GM18517 (cell line): Measurements from ENCODE around the gene DNAJB8.

ENCODE experiments used
- ATAC-seq: cut with Tn5 transposase; IDR thresholded peaks from one replicate; pipeline ENCODE4 v1.9.1; 2021; ENCODE audit warnings: mild to moderate bottlenecking, moderate library complexity; ENCODE audit not compliant: unreplicated experiment

DNAJB8 gene

DNA sequence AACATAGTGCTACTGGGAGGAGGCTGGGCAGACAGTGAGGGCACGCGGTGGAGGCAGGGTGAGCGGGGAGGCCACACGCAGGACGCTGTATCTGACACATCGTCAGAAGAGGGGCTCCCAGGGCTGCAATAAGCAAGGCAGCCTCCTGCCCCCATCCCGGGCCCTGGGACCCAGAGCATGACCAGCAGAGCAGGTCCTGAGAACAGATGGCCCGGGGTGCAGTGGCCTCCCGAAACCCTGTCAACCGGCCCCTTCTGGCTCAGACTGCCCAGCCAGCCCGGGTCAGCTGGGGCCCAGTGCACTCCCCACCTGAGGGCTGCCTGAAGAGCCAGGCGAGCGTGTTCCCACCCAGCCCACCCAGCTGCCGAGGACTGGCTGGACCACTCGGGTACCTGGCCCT lies 37.4 kb downstream of the DNAJB8 start:
- ATAC-seq: no peak

GRCh38 chr3:128427872-128428822 lies 38.5 kb downstream of the DNAJB8 start:
- ATAC-seq: no peak

- ATAC-seq: no peak
Measured at GRCh38 chr3:128427175-128427857, 39.4 kb downstream of the DNAJB8 start.

- ATAC-seq: no peak
Measured at GRCh38 chr3:128426128-128426921, 40.4 kb downstream of the DNAJB8 start.

- ATAC-seq: no peak
Measured at GRCh38 chr3:128425846-128426127, 40.9 kb downstream of the DNAJB8 start.

DNA sequence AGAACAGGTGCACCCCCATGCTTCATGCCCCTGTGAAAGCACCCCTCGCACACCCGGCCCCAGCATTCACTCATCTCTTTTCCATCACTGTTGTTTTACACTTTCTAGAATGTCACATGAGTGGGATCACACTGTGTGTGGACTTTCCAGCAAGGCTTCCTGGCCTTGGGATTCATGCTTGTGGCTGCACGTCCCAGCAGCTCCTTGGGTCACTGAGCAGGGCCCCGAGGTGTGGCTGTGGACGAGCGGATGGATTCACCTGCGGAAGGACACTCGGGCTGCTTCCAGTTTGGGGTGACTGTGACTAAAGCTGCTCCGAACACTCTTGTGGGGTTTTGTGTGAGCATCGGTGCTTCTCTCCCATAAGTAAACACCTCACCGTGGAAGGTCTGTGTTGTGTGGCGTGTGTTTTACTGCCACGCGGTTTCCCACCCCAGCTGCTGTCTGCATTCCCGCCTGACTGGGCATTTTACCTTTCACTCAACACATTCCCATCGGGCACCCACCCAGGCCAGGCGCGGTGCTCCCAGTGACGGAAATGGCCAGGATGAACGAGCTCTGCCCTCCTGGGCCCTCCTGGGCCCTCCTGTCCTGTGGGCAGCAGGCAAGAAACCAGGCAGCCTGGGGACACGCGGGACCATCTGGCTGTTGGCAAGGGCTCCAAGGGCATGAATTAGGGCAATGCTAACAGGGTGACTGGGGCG lies 41.4 kb downstream of the DNAJB8 start:
- ATAC-seq: no peak

DNA sequence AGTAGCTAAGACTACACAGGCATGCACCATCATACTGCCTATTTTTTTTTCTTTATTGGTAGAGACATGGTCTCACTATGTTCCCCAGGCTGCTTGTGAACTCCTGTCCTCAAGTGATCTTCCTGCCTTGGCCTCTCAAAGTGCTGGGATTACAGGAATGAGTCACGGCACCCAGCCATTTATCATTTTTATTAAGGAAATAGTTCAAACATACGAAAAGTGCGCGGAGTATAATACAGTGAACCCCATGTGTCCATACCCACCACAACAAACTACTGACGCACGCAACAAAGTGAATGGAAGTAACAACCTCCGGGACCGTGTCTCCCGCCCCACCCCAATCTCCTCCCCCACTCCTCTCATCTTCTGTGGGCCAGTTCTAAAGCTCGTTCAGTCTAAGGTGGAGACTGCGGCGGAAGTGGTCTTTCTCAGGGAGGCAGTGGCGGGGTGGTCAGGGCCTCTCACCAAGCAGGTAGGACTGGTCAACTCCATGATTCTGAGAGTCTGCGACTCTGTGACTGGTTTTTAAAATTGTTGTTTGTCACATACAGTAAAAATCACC lies 42.1 kb downstream of the DNAJB8 start:
- ATAC-seq: no peak

DNA sequence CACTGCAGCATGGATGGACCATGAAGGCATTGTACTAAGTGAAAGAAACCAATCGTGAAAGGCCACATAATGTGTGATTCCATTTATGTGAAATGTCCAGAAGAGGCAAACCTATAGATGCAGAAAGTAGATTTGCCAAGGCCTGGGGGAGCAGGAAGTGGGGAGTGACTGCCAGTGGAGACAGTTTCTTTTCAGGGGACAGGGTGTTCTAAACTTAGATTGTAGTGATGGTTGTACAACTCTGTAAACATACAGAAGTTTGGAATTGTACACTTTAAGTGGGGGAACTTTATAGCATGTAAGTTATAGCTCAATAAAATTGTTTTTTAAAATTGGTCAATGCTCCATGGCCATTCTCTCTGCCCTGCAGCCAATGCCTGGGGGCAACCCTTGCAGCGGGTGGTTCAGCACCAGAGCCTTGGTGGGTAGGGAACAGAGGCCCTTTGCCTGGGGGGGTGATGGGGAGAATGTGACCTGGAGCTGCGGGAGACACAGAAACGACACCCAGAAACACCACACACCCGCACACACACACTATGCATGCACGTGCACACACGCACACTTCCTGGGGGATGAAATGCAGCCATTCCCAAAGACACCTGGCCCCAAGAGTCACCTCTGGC lies 43.1 kb downstream of the DNAJB8 start:
- no peak for ATAC-seq

DNA sequence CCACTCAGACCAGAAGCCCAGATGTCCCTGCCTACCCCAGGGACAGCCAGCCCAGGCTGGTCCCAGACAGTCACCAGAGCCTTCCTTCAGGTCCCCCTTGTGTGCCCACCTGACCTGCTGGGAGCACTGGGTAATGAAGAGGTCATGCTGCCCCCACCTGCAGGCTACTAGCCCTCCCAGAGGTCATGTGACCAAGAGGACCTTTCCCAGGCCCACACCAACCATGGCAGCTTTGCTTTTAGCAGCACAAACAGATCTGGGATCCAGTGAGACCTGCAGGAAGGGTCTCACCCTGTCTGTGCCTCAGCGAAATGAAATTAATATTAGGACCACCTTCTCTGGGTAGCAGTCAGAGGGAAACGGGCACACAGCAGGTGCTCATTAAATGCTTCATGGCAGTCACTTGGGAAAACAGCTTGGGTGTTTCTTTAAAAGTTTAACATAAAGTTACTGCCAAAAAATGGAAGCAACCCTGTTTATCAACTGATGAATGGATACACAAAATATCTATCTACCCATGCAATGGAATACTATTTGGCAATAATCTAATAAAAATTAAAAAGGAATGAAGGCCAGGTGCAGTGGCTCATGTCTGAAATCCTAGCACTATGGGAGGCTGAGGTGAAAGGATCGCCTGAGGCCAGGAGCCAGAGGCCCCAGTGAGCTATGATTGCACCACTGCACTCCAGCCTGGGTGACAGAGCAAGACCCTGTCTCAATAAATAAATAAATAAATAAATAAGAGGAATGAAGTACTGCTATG lies 43.7 kb downstream of the DNAJB8 start:
- no peak for ATAC-seq

DNA sequence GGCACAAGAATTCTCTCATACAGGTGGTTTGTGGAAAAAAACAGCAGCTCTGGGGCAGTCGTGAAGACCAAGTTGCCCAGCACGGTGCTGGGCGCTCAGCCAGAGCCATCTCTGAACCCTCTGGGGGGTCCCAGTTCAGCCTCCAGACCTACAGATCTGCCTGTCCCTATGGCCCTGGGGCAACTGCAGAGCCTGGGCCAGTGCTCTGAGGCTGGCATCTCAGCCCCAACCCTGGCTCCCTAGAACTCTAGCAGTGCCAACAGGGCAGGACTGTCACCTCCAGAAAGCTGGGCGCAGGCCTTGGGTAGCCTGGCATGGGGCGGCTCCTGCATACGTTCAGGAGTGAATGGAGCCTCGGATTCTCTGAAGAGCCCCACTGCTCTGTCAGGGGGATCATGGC lies 44.7 kb downstream of the DNAJB8 start:
- ATAC-seq: no peak

GRCh38 chr3:128421439-128421836 lies 45.3 kb downstream of the DNAJB8 start:
- no peak for ATAC-seq

- ATAC-seq: no peak
Measured at GRCh38 chr3:128420720-128421438, 45.8 kb downstream of the DNAJB8 start.

GRCh38 chr3:128420289-128420688 lies 46.4 kb downstream of the DNAJB8 start:
- no peak for ATAC-seq

- ATAC-seq: no peak
Measured at GRCh38 chr3:128419311-128419710, 47.4 kb downstream of the DNAJB8 start.

DNA sequence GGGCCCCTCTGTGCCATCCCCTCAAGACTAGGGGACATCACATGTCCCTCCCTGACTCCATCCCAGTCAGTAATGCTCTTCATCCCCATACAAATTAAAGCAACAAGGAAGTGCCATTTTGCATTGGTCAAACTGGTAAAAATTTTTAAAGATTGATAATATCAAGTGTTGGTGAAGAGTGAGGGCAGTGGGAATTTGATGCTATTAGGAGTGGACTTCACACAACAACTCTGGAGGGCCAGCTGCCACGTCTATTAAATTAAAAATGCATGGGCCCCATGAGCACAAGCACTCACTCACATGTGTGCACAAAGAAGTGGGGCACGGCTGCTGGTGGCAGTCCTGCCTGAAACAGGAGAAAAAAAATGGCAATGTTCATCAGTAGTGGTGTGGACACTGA lies 47.8 kb downstream of the DNAJB8 start:
- ATAC-seq: no peak

DNA sequence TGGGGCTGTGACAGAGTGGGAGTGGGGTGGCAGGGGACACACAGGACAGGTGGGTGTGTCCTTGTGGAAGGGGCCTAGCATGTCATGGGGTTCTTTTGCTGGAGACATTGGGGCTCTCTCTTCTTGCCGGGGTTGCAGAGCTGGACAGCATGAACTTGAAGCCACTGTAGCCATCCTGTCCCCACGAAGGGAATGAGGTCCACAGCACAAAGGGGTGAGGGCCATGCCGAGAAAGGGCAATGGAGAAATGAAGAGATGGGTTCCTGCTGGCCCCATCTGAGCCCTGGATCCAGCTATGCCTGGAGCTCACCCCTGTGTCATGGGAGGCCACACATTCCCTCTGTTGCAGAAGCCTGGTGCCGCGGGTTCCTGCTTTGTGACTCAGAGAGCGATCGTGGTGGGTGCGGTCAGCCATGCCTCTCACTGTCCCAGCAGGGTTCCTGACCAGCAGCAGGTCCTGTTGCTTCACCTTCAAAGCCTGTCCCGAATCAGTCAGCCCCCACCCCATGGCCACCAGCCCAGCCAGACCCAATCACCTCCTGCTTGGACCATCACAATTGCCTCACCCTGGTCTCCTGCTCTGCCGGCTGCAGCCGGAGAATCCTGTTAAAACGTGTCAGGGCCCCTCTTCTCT lies 50.0 kb downstream of the DNAJB8 start:
- ATAC-seq: no peak

GRCh38 chr3:128415773-128416577 lies 50.7 kb downstream of the DNAJB8 start:
- ATAC-seq: no peak
